ENCODE data around the gene CACNG4. TPM values are rescaled to one million over a fixed set of nuclear protein-coding genes. Genes with fewer than 3 reads are reported as not detected.
A peak's percentile ranks its signal among the peaks of the same experiment; 100 is the strongest.

CACNG4 gene
- total RNA-seq, 1 donor from 2014 or later: 0.34 TPM

GRCh38 chr17:67051155-67051538 is 86.6 kb downstream of the CACNG4 start:
- Mint-ChIP-seq H3K9me3 (peaks cover 25% of the 10 kb centered on the region), H3K27me3 (ENCODE audit: insufficient read depth, low read depth) (peaks cover 9% of the 10 kb centered on the region)
- no peaks in the 10 kb centered on the region for H3K36me3 ChIP-seq

GRCh38 chr17:67051837-67052236 is 87.3 kb downstream of the CACNG4 start:
- Histone ChIP-seq H3K4me2 (no peak overlapping the region), H3K9me3 (ENCODE audit: low read depth) (peaks cover 5% of the 10 kb centered on the region), H3K27ac (no peak overlapping the region), H3K4me3 (no peak overlapping the region), H3K79me2 (ENCODE audit: low read depth) (no peaks in the 10 kb centered on the region), H3F3A (ENCODE audit: low read depth) (no peaks in the 10 kb centered on the region), H3K36me3 (no peaks in the 10 kb centered on the region), H3K27me3 (no peaks in the 10 kb centered on the region), H3K4me1 (no peaks in the 10 kb centered on the region), H4K20me1 (ENCODE audit: low read depth) (no peaks in the 10 kb centered on the region), H3K9ac (no peak overlapping the region), H2AFZ (replicated peaks) (no peak overlapping the region)
- Mint-ChIP-seq H3K9me3 (peaks cover 21% of the 10 kb centered on the region), H3K4me1 (peaks cover 5% of the 10 kb centered on the region), H3K27ac (no peak overlapping the region), H3K4me3 (no peak overlapping the region), H3K27me3 (ENCODE audit: insufficient read depth, low read depth) (peaks cover 9% of the 10 kb centered on the region), H3K36me3 (no peaks in the 10 kb centered on the region)
- no peak for TF ChIP-seq CTCF (IDR thresholded peaks at IDR 0.05)
- TF ChIP-seq EZH2 (IDR thresholded peaks at IDR 0.05): no peak
- TF ChIP-seq EZH2phosphoT487 (IDR thresholded peaks at IDR 0.05): no peak
- DNase-seq (ENCODE audit: low spot score): no peak

More at GRCh38 chr17:67051155-67051538, 86.6 kb downstream of the CACNG4 start:
- H3K4me3 Mint-ChIP-seq: no peak overlapping the region
- Histone ChIP-seq H2AFZ (replicated peaks) (no peak overlapping the region), H3K4me2 (no peak overlapping the region), H3K4me3 (no peak overlapping the region), H3K79me2 (ENCODE audit: low read depth) (no peaks in the 10 kb centered on the region), H4K20me1 (ENCODE audit: low read depth) (no peaks in the 10 kb centered on the region), H3K4me1 (no peaks in the 10 kb centered on the region), H3K9ac (no peak overlapping the region), H3K27me3 (no peaks in the 10 kb centered on the region), H3K27ac (no peak overlapping the region), H3F3A (ENCODE audit: low read depth) (no peaks in the 10 kb centered on the region), H3K9me3 (ENCODE audit: low read depth) (peaks cover 5% of the 10 kb centered on the region)
- no peaks in the 10 kb centered on the region for H3K36me3 Mint-ChIP-seq
- TF ChIP-seq EZH2 (IDR thresholded peaks at IDR 0.05) (no peak), EZH2phosphoT487 (IDR thresholded peaks at IDR 0.05) (no peak), CTCF (IDR thresholded peaks at IDR 0.05) (no peak)
- H3K27ac Mint-ChIP-seq: no peak overlapping the region
- DNase-seq (ENCODE audit: low spot score): no peak
- peaks cover 5% of the 10 kb centered on the region for H3K4me1 Mint-ChIP-seq

GRCh38 chr17:67052720-67053437 is 88.4 kb downstream of the CACNG4 start:
- Mint-ChIP-seq H3K36me3 (no peaks in the 10 kb centered on the region), H3K27me3 (ENCODE audit: insufficient read depth, low read depth) (peaks cover 9% of the 10 kb centered on the region), H3K9me3 (peaks cover 11% of the 10 kb centered on the region), H3K4me1 (peaks cover 5% of the 10 kb centered on the region), H3K4me3 (no peak overlapping the region), H3K27ac (peak overlapping the region; percentile 33)
- Histone ChIP-seq H3K4me2 (no peak overlapping the region), H3K79me2 (ENCODE audit: low read depth) (no peaks in the 10 kb centered on the region), H3K9me3 (ENCODE audit: low read depth) (peaks cover under 1% of the 10 kb centered on the region), H3F3A (ENCODE audit: low read depth) (no peaks in the 10 kb centered on the region), H2AFZ (replicated peaks) (no peak overlapping the region), H4K20me1 (ENCODE audit: low read depth) (no peaks in the 10 kb centered on the region), H3K4me3 (no peak overlapping the region), H3K36me3 (no peaks in the 10 kb centered on the region), H3K27me3 (no peaks in the 10 kb centered on the region), H3K4me1 (no peaks in the 10 kb centered on the region), H3K9ac (no peak overlapping the region), H3K27ac (no peak overlapping the region)
- no peak for DNase-seq (ENCODE audit: low spot score)
- TF ChIP-seq EZH2 (IDR thresholded peaks at IDR 0.05) (no peak), CTCF (IDR thresholded peaks at IDR 0.05) (no peak), EZH2phosphoT487 (IDR thresholded peaks at IDR 0.05) (no peak)
